Naive thymus-derived CD4-positive, alpha-beta T cell (primary cell): Measurements from ENCODE around the gene ATP8A2. TPM values are rescaled to one million over a fixed set of nuclear protein-coding genes. Genes with fewer than 3 reads are reported as not detected.

Experiments
- ATAC-seq: fragments of 150-1000 bp; cut with Tn5 transposase; 2 replicates; pipeline ENCODE4 v1.10.0; 2021; ENCODE audit warnings: mild to moderate bottlenecking, moderate library complexity
- CTCF ChIA-PET: fragments of 350-600 bp; sonication (Branson Sonifier 250); formaldehyde crosslinking; loops from one replicate; lab custom pipeline; 2021; ENCODE audit warnings: antibody characterized with exemption; lab: Charles Lee
- POLR2A ChIA-PET: fragments of 350-600 bp; sonication (Branson Sonifier 250); formaldehyde crosslinking; loops from one replicate; lab custom pipeline; 2021; ENCODE audit warnings: antibody characterized with exemption, inconsistent platforms; lab: Charles Lee
- DNase-seq, 9 donors: peaks; one replicate each; pipeline versions ENCODE4 v3.0.0 to v3.0.0-alpha.2; 2020 to 2022; ENCODE audit warnings: mixed read lengths in 1 of 9
- H3K27ac ChIP-seq: one replicate; pipeline ENCODE4 v1.7.0; 2013; ENCODE audit warnings: mild to moderate bottlenecking, low read depth, low read length, moderate library complexity
- H3K27me3 ChIP-seq, 2 donors: one replicate each; pipeline ENCODE4 v1.7.0; 2013; ENCODE audit warnings: low read length in 2 of 2, mild to moderate bottlenecking in 2 of 2, moderate library complexity in 2 of 2; ENCODE audit not compliant: control insufficient read depth in 2 of 2, insufficient read depth in 2 of 2
- H3K36me3 ChIP-seq, 3 experiments: 1 replicate in 2 of 3; 2 replicates in 1 of 3; pipeline ENCODE4 v1.7.0; 2013; ENCODE audit warnings: low read length in 3 of 3, mild to moderate bottlenecking in 3 of 3, moderate library complexity in 1 of 3; ENCODE audit not compliant: insufficient read depth in 3 of 3, control insufficient read depth in 2 of 3
- H3K4me1 ChIP-seq, 2 donors: one replicate each; pipeline ENCODE4 v1.7.0; 2013; ENCODE audit warnings: low read length in 2 of 2, mild to moderate bottlenecking in 2 of 2, moderate library complexity in 1 of 2; ENCODE audit not compliant: control insufficient read depth in 2 of 2, insufficient read depth in 2 of 2
- H3K4me3 ChIP-seq: 2 replicates; pipeline ENCODE4 v1.7.0; 2013; ENCODE audit warnings: mild to moderate bottlenecking, low read length
- H3K9me3 ChIP-seq, 3 experiments: 1 replicate in 2 of 3; 2 replicates in 1 of 3; pipeline ENCODE4 v1.7.0; 2013; ENCODE audit warnings: low read length in 3 of 3; ENCODE audit not compliant: control insufficient read depth in 2 of 3
- H3K27ac Mint-ChIP-seq, 9 donors: one replicate each; pipeline ENCODE4 v1.8.0; 2020 to 2022; ENCODE audit warnings: mixed read lengths in 9 of 9, mild to moderate bottlenecking in 8 of 9, moderate library complexity in 5 of 9, inconsistent platforms in 2 of 9
- H3K27me3 Mint-ChIP-seq, 5 donors: one replicate each; pipeline ENCODE4 v1.8.0; 2021 to 2022; ENCODE audit warnings: mixed read lengths in 5 of 5, mild to moderate bottlenecking in 1 of 5
- H3K36me3 Mint-ChIP-seq, 5 donors: one replicate each; pipeline ENCODE4 v1.8.0; 2020 to 2022; ENCODE audit warnings: mixed read lengths in 5 of 5, mild to moderate bottlenecking in 3 of 5, inconsistent platforms in 1 of 5
- H3K4me1 Mint-ChIP-seq, 7 donors: one replicate each; pipeline ENCODE4 v1.8.0; 2020 to 2022; ENCODE audit warnings: mixed read lengths in 7 of 7, mild to moderate bottlenecking in 3 of 7, inconsistent platforms in 1 of 7
- H3K4me3 Mint-ChIP-seq, 10 donors: one replicate each; pipeline ENCODE4 v1.8.0; 2020 to 2022; ENCODE audit warnings: mild to moderate bottlenecking in 10 of 10, mixed read lengths in 10 of 10, moderate library complexity in 6 of 10, inconsistent platforms in 2 of 10
- H3K9me3 Mint-ChIP-seq, 11 donors: one replicate each; pipeline ENCODE4 v1.8.0; 2020 to 2022; ENCODE audit warnings: mixed read lengths in 11 of 11, mild to moderate bottlenecking in 4 of 11, inconsistent platforms in 1 of 11, moderate library complexity in 1 of 11
- intact Hi-C, 2 donors: fragments of 100-400 bp; cut with micrococcal nuclease; formaldehyde crosslinking; loops; one replicate each; pipeline ENCODE4 v1.15.1; 2023
- polyA plus RNA-seq, 2 donors: library from polyadenylated mRNA; unstranded; fragments of 300-500 nt; fragmentation: Illumina TruSeq; gene quantifications; one replicate each; pipeline ENCODE4 v1.2.3, GENCODE V29; 2021
- total RNA-seq, 6 experiments: library from RNA in 5 of 6; stranded (reverse) in 5 of 6; gene quantifications; 1 replicate in 5 of 6; 2 replicates in 1 of 6; pipeline ENCODE4 v1.2.3 and lab custom pipeline; 2021 to 2026

Gene ATP8A2
- total and polyA plus RNA-seq, 7 experiments from 2014 or later: 0.56 to 2.4 (median 1.2) TPM

- ChIA-PET CTCF (no interaction called here), POLR2A (interaction anchor here (0.5 kb wide), 1 partner anchor 59 kb away, joined by 3 read pairs; no protein-coding TSS in a partner anchor)
- no peak overlapping the region for H3K4me3 ChIP-seq
- DNase-seq (no peak), ATAC-seq (no peak)
- no peaks in the 10 kb centered on the region for H3K9me3 ChIP-seq
- Mint-ChIP-seq H3K4me1 (peaks cover 0 to 3% (median 0%) of the 10 kb centered on the region in 7 donors), H3K9me3 (peaks cover 0 to 5% (median 0%) of the 10 kb centered on the region in 11 donors), H3K36me3 (peaks cover 0 to 2% (median 0%) of the 10 kb centered on the region in 5 donors), H3K4me3 (no peak overlapping the region), H3K27ac (no peak overlapping the region), H3K27me3 (peaks cover 0 to 13% (median 5%) of the 10 kb centered on the region in 5 donors)
- no peaks in the 10 kb centered on the region for H3K4me1 ChIP-seq
- H3K27me3 ChIP-seq: peaks cover 0 to 5% of the 10 kb centered on the region in 2 donors
- H3K36me3 ChIP-seq: no peaks in the 10 kb centered on the region
- no peak overlapping the region for H3K27ac ChIP-seq
- intact Hi-C loops: no loop called here
These were observed 330.6 kb downstream of the ATP8A2 start for GRCh38 chr13:25702386-25702785.

GRCh38 chr13:25707726-25708125 is 336.0 kb downstream of the ATP8A2 start:
- intact Hi-C loops: no loop called here
- POLR2A ChIA-PET: no interaction called here
- peaks cover 0 to 3% (median 0%) of the 10 kb centered on the region in 7 donors for H3K4me1 Mint-ChIP-seq
- H3K27ac Mint-ChIP-seq: no peak overlapping the region
- no peak for DNase-seq
- no peak for ATAC-seq
- no peaks in the 10 kb centered on the region for H3K4me1 ChIP-seq
- H3K9me3 Mint-ChIP-seq: peaks cover 0 to 1% (median 0%) of the 10 kb centered on the region in 11 donors
- H3K4me3 Mint-ChIP-seq: no peak overlapping the region
- CTCF ChIA-PET: no interaction called here
- H3K36me3 ChIP-seq: no peaks in the 10 kb centered on the region
- H3K27ac ChIP-seq: no peak overlapping the region
- no peak overlapping the region for H3K4me3 ChIP-seq
- H3K9me3 ChIP-seq: no peaks in the 10 kb centered on the region
- H3K27me3 Mint-ChIP-seq: peaks cover 0 to 12% (median 0%) of the 10 kb centered on the region in 5 donors
- no peaks in the 10 kb centered on the region for H3K36me3 Mint-ChIP-seq
- H3K27me3 ChIP-seq: no peaks in the 10 kb centered on the region

GRCh38 chr13:25708268-25708667 is 336.5 kb downstream of the ATP8A2 start:
- Mint-ChIP-seq H3K4me3 (no peak overlapping the region), H3K9me3 (peaks cover 0 to 1% (median 0%) of the 10 kb centered on the region in 11 donors), H3K27ac (no peak overlapping the region), H3K27me3 (peaks cover 0 to 14% (median 0%) of the 10 kb centered on the region in 5 donors), H3K4me1 (peaks cover 0 to 3% (median 0%) of the 10 kb centered on the region in 7 donors), H3K36me3 (no peaks in the 10 kb centered on the region)
- Histone ChIP-seq H3K36me3 (no peaks in the 10 kb centered on the region), H3K27ac (no peak overlapping the region), H3K4me3 (no peak overlapping the region), H3K9me3 (no peaks in the 10 kb centered on the region), H3K27me3 (no peaks in the 10 kb centered on the region), H3K4me1 (no peaks in the 10 kb centered on the region)
- intact Hi-C loops: no loop called here
- CTCF ChIA-PET: no interaction called here
- no peak for DNase-seq
- ATAC-seq: no peak
- POLR2A ChIA-PET: no interaction called here

GRCh38 chr13:25709088-25709487 is 337.3 kb downstream of the ATP8A2 start:
- CTCF ChIA-PET: no interaction called here
- no peak for ATAC-seq
- Mint-ChIP-seq H3K27ac (no peak overlapping the region), H3K9me3 (peaks cover 0 to 1% (median 0%) of the 10 kb centered on the region in 11 donors), H3K27me3 (peaks cover 0 to 19% (median 0%) of the 10 kb centered on the region in 5 donors), H3K4me1 (peaks cover 0 to 3% (median 0%) of the 10 kb centered on the region in 7 donors), H3K4me3 (no peak overlapping the region), H3K36me3 (no peaks in the 10 kb centered on the region)
- Histone ChIP-seq H3K9me3 (no peaks in the 10 kb centered on the region), H3K27ac (no peak overlapping the region), H3K27me3 (no peaks in the 10 kb centered on the region), H3K4me3 (no peak overlapping the region), H3K36me3 (no peaks in the 10 kb centered on the region), H3K4me1 (no peaks in the 10 kb centered on the region)
- DNase-seq: no peak
- POLR2A ChIA-PET: no interaction called here
- intact Hi-C loops: no loop called here

DNA sequence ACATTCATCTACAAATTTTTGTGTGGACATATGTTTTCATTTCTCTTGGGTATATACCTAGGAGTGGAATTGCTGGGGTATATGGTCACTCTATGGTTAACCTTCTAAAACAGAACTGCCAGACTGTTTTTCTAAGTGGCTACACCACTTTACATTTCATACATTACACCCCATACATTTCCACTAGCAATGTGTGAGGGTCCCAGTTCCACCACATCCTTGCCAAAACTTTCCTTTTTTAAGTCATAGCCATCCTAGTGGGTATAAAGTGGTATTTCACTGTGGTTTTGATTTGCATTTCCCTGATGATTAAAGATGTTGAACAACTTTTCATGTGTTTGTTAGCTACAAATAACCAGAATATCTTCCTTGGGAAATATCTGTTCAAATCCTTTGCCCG is 344.0 kb downstream of the ATP8A2 start:
- H3K4me3 Mint-ChIP-seq: no peak overlapping the region
- H3K27me3 Mint-ChIP-seq: peaks cover 0 to 28% (median 21%) of the 10 kb centered on the region in 5 donors
- no peak overlapping the region for H3K27ac Mint-ChIP-seq
- H3K36me3 Mint-ChIP-seq: no peaks in the 10 kb centered on the region
- ATAC-seq: no peak
- Histone ChIP-seq H3K27ac (no peak overlapping the region), H3K9me3 (no peaks in the 10 kb centered on the region), H3K4me1 (no peaks in the 10 kb centered on the region), H3K27me3 (no peaks in the 10 kb centered on the region), H3K36me3 (no peaks in the 10 kb centered on the region), H3K4me3 (no peak overlapping the region)
- CTCF ChIA-PET: no interaction called here
- H3K4me1 Mint-ChIP-seq: no peaks in the 10 kb centered on the region
- intact Hi-C loops: no loop called here
- no peak for DNase-seq
- peaks cover 0 to 8% (median 0%) of the 10 kb centered on the region in 11 donors for H3K9me3 Mint-ChIP-seq
- POLR2A ChIA-PET: no interaction called here

DNA sequence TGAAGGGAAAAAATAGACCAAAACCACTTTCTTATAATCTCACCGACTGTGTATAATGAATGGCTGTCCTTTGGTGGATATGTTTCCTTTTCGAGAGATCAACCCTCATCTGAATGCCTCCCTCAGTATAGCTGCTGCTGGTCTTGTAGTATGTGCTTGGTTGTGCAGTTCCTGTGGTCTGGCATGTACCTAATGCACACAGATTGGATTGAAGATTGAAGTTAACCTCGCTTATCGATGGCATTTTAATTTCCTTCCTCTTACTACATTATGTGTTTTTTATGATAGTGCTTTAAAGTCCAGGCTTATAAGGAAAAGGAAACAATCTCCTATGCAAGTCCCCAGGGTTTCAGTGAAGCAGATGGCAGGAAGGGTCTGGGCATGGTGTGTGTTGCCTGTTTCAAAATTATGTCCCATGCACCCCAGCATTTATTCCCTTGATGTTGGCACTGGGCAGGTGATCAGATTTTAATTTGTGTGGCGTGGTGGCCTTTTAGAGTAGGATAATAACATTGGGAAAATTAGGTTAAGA is 346.0 kb downstream of the ATP8A2 start:
- Histone ChIP-seq H3K9me3 (no peaks in the 10 kb centered on the region), H3K4me1 (no peaks in the 10 kb centered on the region), H3K27me3 (no peaks in the 10 kb centered on the region), H3K4me3 (no peak overlapping the region), H3K27ac (no peak overlapping the region), H3K36me3 (no peaks in the 10 kb centered on the region)
- ChIA-PET POLR2A (no interaction called here), CTCF (no interaction called here)
- Mint-ChIP-seq H3K4me1 (no peaks in the 10 kb centered on the region), H3K27me3 (peaks cover 0 to 28% (median 21%) of the 10 kb centered on the region in 5 donors), H3K9me3 (peaks cover 0 to 8% (median 0%) of the 10 kb centered on the region in 11 donors), H3K36me3 (no peaks in the 10 kb centered on the region), H3K4me3 (no peak overlapping the region), H3K27ac (no peak overlapping the region)
- no peak for ATAC-seq
- intact Hi-C loops: no loop called here
- DNase-seq: no peak

- Histone ChIP-seq H3K27ac (no peak overlapping the region), H3K4me1 (no peaks in the 10 kb centered on the region), H3K4me3 (no peak overlapping the region), H3K9me3 (no peaks in the 10 kb centered on the region), H3K36me3 (no peaks in the 10 kb centered on the region), H3K27me3 (no peaks in the 10 kb centered on the region)
- ChIA-PET CTCF (no interaction called here), POLR2A (no interaction called here)
- intact Hi-C loops: no loop called here
- no peak for DNase-seq
- ATAC-seq: no peak
- Mint-ChIP-seq H3K27me3 (peaks cover 0 to 28% (median 14%) of the 10 kb centered on the region in 5 donors), H3K4me3 (no peak overlapping the region), H3K4me1 (peaks cover under 1 to 9% (median 4%) of the 10 kb centered on the region in 7 donors), H3K27ac (no peak overlapping the region), H3K36me3 (no peaks in the 10 kb centered on the region), H3K9me3 (peaks cover 0 to 14% (median 1%) of the 10 kb centered on the region in 11 donors)
These were observed 347.9 kb downstream of the ATP8A2 start for GRCh38 chr13:25719666-25720065.
